ENCODE measurements around the gene ABCB11.

DNA sequence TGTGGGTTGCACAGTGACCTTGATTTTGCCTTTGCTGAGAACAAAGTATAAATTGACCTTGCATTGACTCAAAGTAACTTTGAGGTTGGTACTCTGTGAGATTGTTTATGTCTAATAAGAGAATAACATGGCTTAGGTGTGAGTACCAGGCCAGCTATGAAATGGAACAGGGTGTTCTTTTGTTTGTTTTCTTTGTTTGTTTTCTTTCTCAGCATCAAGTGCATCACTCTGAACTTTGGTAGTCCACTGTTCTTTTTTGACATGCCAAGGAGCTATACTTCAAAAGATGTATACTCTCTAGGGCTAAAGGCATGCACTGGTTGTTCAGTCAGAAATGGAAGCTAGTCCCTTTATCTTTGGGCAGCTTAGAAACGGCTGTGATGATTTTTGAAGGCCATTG lies 5.1 kb downstream of the ABCB11 start:
- TF ChIP-seq GATA2 (IDR thresholded peaks at IDR 0.05; ENCODE audit: low read depth, low read length): no peak
- TF ChIP-seq GATA3 (IDR thresholded peaks at IDR 0.05; ENCODE audit: low read depth, low read length): no peak

Data from SH-SY5Y (cell line).